AG09319 (cell line): ENCODE results near the gene NTN3.

ENCODE experiments used
- DNase-seq: peaks from one replicate; pipeline ENCODE4 v3.0.0-alpha.2; 2010; ENCODE audit warnings: low read depth; ENCODE audit errors: extremely low read depth
- CTCF ChIP-seq: IDR thresholded peaks from 2 replicates; pipeline ENCODE4 v1.5.1; 2011; ENCODE audit warnings: low read depth, mild to moderate bottlenecking, inconsistent platforms, low read length, moderate library complexity

Gene NTN3

GRCh38 chr16:2471016-2471652, at the start of gene NTN3:
TSS of gene NTN3 (plus strand) at chr16:2471297. CDS start at chr16:2471702, 405 bp downstream.
- DNase-seq = no peak
- no peak for TF ChIP-seq CTCF

- no peak for DNase-seq
- no peak for TF ChIP-seq CTCF
Observed at GRCh38 chr16:2422123-2422867, 48.8 kb upstream of the NTN3 start.

GRCh38 chr16:2424061-2425007, 46.8 kb upstream of the NTN3 start:
- no peak for DNase-seq
- TF ChIP-seq CTCF = no peak

GRCh38 chr16:2425008-2425518, 46.0 kb upstream of the NTN3 start:
- TF ChIP-seq CTCF = no peak
- no peak for DNase-seq

- no peak for TF ChIP-seq CTCF
Observed at GRCh38 chr16:2425825-2426430, 45.2 kb upstream of the NTN3 start.

GRCh38 chr16:2426941-2427361, 44.1 kb upstream of the NTN3 start:
- TF ChIP-seq CTCF = no peak
- no peak for DNase-seq

More at GRCh38 chr16:2425825-2426430, 45.2 kb upstream of the NTN3 start:
- no peak for DNase-seq
